Karpas-422 (cell line): Measurements from ENCODE around the gene C12orf60. TPM values are rescaled to one million over a fixed set of nuclear protein-coding genes. Genes with fewer than 3 reads are reported as not detected.
"Not testable (repeated sequence)": the region's sequence is repeated elsewhere in the genome, so short reads cannot be mapped to it uniquely, and the experiment has no call there.

ENCODE experiments used
- DNase-seq: peaks from one replicate; pipeline ENCODE4 v3.0.0-alpha.2; 2015
- H2AFZ ChIP-seq: fragments of 200-600 bp; sonication (generic); 2 replicates; pipeline ENCODE4 v1.6.1; 2014; ENCODE audit warnings: antibody characterized with exemption, low read length, mixed read lengths
- H3K27ac ChIP-seq: fragments of 200-600 bp; sonication (generic); 2 replicates; pipeline ENCODE4 v1.5.1; 2014; ENCODE audit warnings: mild to moderate bottlenecking, low read length, moderate library complexity
- H3K27me3 ChIP-seq: fragments of 200-600 bp; sonication (generic); 2 replicates; pipeline ENCODE4 v1.6.1; 2014; ENCODE audit warnings: low read length, mixed read lengths
- H3K36me3 ChIP-seq: fragments of 200-600 bp; sonication (generic); 2 replicates; pipeline ENCODE4 v1.6.1; 2014; ENCODE audit warnings: low read length, mixed read lengths; ENCODE audit not compliant: insufficient read depth
- H3K4me1 ChIP-seq: fragments of 200-600 bp; sonication (generic); 2 replicates; pipeline ENCODE4 v1.6.1; 2014; ENCODE audit warnings: mild to moderate bottlenecking, low read length, mixed read lengths
- H3K4me2 ChIP-seq: fragments of 200-600 bp; sonication (generic); 2 replicates; pipeline ENCODE4 v1.6.1; 2014; ENCODE audit warnings: low read length, low read depth, mild to moderate bottlenecking; ENCODE audit not compliant: poor library complexity, severe bottlenecking
- H3K4me3 ChIP-seq: fragments of 200-600 bp; sonication (generic); 2 replicates; pipeline ENCODE4 v1.5.1; 2014; ENCODE audit warnings: mild to moderate bottlenecking, antibody characterized with exemption, low read length, mixed read lengths
- H3K79me2 ChIP-seq: fragments of 200-600 bp; sonication (generic); 2 replicates; pipeline ENCODE4 v1.6.1; 2014; ENCODE audit warnings: mild to moderate bottlenecking, low read length, mixed read lengths
- H3K9ac ChIP-seq: fragments of 200-600 bp; sonication (generic); 2 replicates; pipeline ENCODE4 v1.6.0; 2014; ENCODE audit warnings: low read length
- H3K9me2 ChIP-seq: fragments of 200-600 bp; sonication (generic), shearing (Covaris generic); replicated peaks from 2 replicates; pipeline ENCODE4 v1.6.0; 2014; ENCODE audit warnings: mild to moderate bottlenecking, low read length, moderate library complexity; ENCODE audit not compliant: insufficient read depth
- H3K9me3 ChIP-seq: fragments of 300-700, 200-600 bp; sonication (generic); 2 replicates; pipeline ENCODE4 v1.6.1; 2014; ENCODE audit warnings: low read length, mixed read lengths
- H4K20me1 ChIP-seq: fragments of 200-600 bp; sonication (generic); 2 replicates; pipeline ENCODE4 v1.6.1; 2014; ENCODE audit warnings: mild to moderate bottlenecking, antibody characterized with exemption, low read length, low read depth; ENCODE audit not compliant: insufficient read depth
- total RNA-seq: library from RNA; depleted of rRNA; stranded (reverse); fragments of >200 nt; shearing (Covaris generic); gene quantifications from 2 replicates; pipeline ENCODE4 v1.2.3, GENCODE V29; 2014; ENCODE audit warnings: low replicate concordance; rRNA removed

Gene C12orf60
- total RNA-seq, result 0.52 and 0.69 TPM in 2 replicates

- peak within 1 kb of the TSS; percentile 90 for H3K4me2 ChIP-seq
- H3K4me3 ChIP-seq, result peak within 1 kb of the TSS; percentile 89
- no peaks in the 10 kb centered on the region for H3K27me3 ChIP-seq
- H3K4me1 ChIP-seq, result peaks cover 27% of the 10 kb centered on the region
- peak within 1 kb of the TSS; percentile 59 for H3K27ac ChIP-seq
- peak within 1 kb of the TSS; percentile 81 for H3K9ac ChIP-seq
- DNase-seq, result peak; percentile 99
- H2AFZ ChIP-seq, result peak within 1 kb of the TSS; percentile 78
- H4K20me1 ChIP-seq, result peaks cover 12% of the 10 kb centered on the region
- H3K9me3 ChIP-seq, result no peaks in the 10 kb centered on the region
- no peaks in the 10 kb centered on the region for H3K9me2 ChIP-seq
- peaks cover 54% of the 10 kb centered on the region for H3K79me2 ChIP-seq
- peaks cover 31% of the 10 kb centered on the region for H3K36me3 ChIP-seq
These were observed at the start of gene C12orf60, which contains the start of gene WBP11 for GRCh38 chr12:14803011-14803829. TSS of gene C12orf60 (plus strand) at chr12:14803670. CDS start at chr12:14822936, 19,266 bp downstream. TSS of gene WBP11 (minus strand) at chr12:14803478. CDS start at chr12:14801383, 2,095 bp downstream.

GRCh38 chr12:14756334-14757143, 46.9 kb upstream of the C12orf60 start:
- Histone ChIP-seq H3K4me3 (no peak overlapping the region), H4K20me1 (no peaks in the 10 kb centered on the region), H3K9me3 (no peaks in the 10 kb centered on the region), H3K27ac (no peak overlapping the region), H3K9ac (no peak overlapping the region), H3K36me3 (no peaks in the 10 kb centered on the region), H2AFZ (no peak overlapping the region), H3K79me2 (no peaks in the 10 kb centered on the region), H3K4me2 (no peak overlapping the region), H3K9me2 (no peaks in the 10 kb centered on the region), H3K27me3 (no peaks in the 10 kb centered on the region), H3K4me1 (no peaks in the 10 kb centered on the region)
- peak; percentile 70 for DNase-seq

- H3K4me3 ChIP-seq, H3K27me3 ChIP-seq, H2AFZ ChIP-seq, H3K9me3 ChIP-seq, H4K20me1 ChIP-seq, DNase-seq, H3K4me2 ChIP-seq, H3K79me2 ChIP-seq, H3K27ac ChIP-seq, H3K9me2 ChIP-seq, H3K4me1 ChIP-seq, H3K9ac ChIP-seq, H3K36me3 ChIP-seq: not testable (repeated sequence)
These were observed 43.7 kb upstream of the C12orf60 start for GRCh38 chr12:14759711-14760280.

GRCh38 chr12:14765398-14765797, 38.1 kb upstream of the C12orf60 start:
- 0 out of 2 replicates have a peak, but pooled peaks cover 3% of the 10 kb centered on the region for H3K9me3 ChIP-seq
- H3K36me3 ChIP-seq, result peaks cover 29% of the 10 kb centered on the region
- no peaks in the 10 kb centered on the region for H3K27me3 ChIP-seq
- no peaks in the 10 kb centered on the region for H3K9me2 ChIP-seq
- no peak overlapping the region for H2AFZ ChIP-seq
- no peak overlapping the region for H3K4me3 ChIP-seq
- peaks cover 18% of the 10 kb centered on the region for H3K4me1 ChIP-seq
- 0 out of 2 replicates have a peak, but pooled peaks cover 3% of the 10 kb centered on the region for H4K20me1 ChIP-seq
- H3K27ac ChIP-seq, result no peak overlapping the region
- H3K9ac ChIP-seq, result no peak overlapping the region
- H3K4me2 ChIP-seq, result no peak overlapping the region
- H3K79me2 ChIP-seq, result peaks cover 15% of the 10 kb centered on the region; the same call in 1 of the 2 replicates
- DNase-seq, result no peak

- not testable (repeated sequence) for H3K4me3 ChIP-seq, H3K27me3 ChIP-seq
These were observed 37.5 kb upstream of the C12orf60 start for GRCh38 chr12:14766020-14766419.

GRCh38 chr12:14766649-14767215, 36.7 kb upstream of the C12orf60 start:
- H3K4me1 ChIP-seq, result peaks cover 26% of the 10 kb centered on the region
- peaks cover 19% of the 10 kb centered on the region; the same call in 1 of the 2 replicates for H3K79me2 ChIP-seq
- no peak overlapping the region for H2AFZ ChIP-seq
- no peak overlapping the region for H3K4me2 ChIP-seq
- no peak overlapping the region for H3K9ac ChIP-seq
- H3K27me3 ChIP-seq, result no peaks in the 10 kb centered on the region
- H3K9me3 ChIP-seq, result 0 out of 2 replicates have a peak, but pooled peaks cover 3% of the 10 kb centered on the region
- no peak for DNase-seq
- H3K9me2 ChIP-seq, result no peaks in the 10 kb centered on the region
- no peak overlapping the region for H3K27ac ChIP-seq
- H4K20me1 ChIP-seq, result 0 out of 2 replicates have a peak, but pooled peaks cover 3% of the 10 kb centered on the region
- peaks cover 29% of the 10 kb centered on the region for H3K36me3 ChIP-seq
- no peak overlapping the region for H3K4me3 ChIP-seq

More at GRCh38 chr12:14766020-14766419, 37.5 kb upstream of the C12orf60 start:
- H3K27ac ChIP-seq, H3K9me2 ChIP-seq, H2AFZ ChIP-seq, H3K9me3 ChIP-seq, H4K20me1 ChIP-seq, H3K4me2 ChIP-seq, H3K9ac ChIP-seq, DNase-seq: not testable (repeated sequence)
- peaks cover 18% of the 10 kb centered on the region for H3K4me1 ChIP-seq
- peaks cover 19% of the 10 kb centered on the region; the same call in 1 of the 2 replicates for H3K79me2 ChIP-seq
- H3K36me3 ChIP-seq, result peaks cover 29% of the 10 kb centered on the region

- H3K4me3 ChIP-seq, result no peak overlapping the region
- no peak overlapping the region for H3K9ac ChIP-seq
- 0 out of 2 replicates have a peak, but pooled peaks cover 3% of the 10 kb centered on the region for H4K20me1 ChIP-seq
- peaks cover 19% of the 10 kb centered on the region; the same call in 1 of the 2 replicates for H3K79me2 ChIP-seq
- H3K9me3 ChIP-seq, result 0 out of 2 replicates have a peak, but pooled peaks cover 3% of the 10 kb centered on the region
- H2AFZ ChIP-seq, result no peak overlapping the region
- no peak overlapping the region for H3K27ac ChIP-seq
- DNase-seq, result no peak
- peaks cover 29% of the 10 kb centered on the region for H3K36me3 ChIP-seq
- H3K27me3 ChIP-seq, result no peaks in the 10 kb centered on the region
- H3K4me1 ChIP-seq, result peaks cover 29% of the 10 kb centered on the region
- no peak overlapping the region for H3K4me2 ChIP-seq
- H3K9me2 ChIP-seq, result no peaks in the 10 kb centered on the region
These were observed 35.9 kb upstream of the C12orf60 start for GRCh38 chr12:14767617-14768016.
